Measurements from ENCODE around the gene PTPRA. TPM values are rescaled to one million over a fixed set of nuclear protein-coding genes. Genes with fewer than 3 reads are reported as not detected.
"Not testable (repeated sequence)": the region's sequence is repeated elsewhere in the genome, so short reads cannot be mapped to it uniquely, and the experiment has no call there.

Gene PTPRA
- total RNA-seq, 1 donor from 2014 or later = 23.5 TPM

- DNase-seq (ENCODE audit: low spot score) = no peak
These were observed 148.5 kb downstream of the PTPRA start for GRCh38 chr20:3021777-3022176.

GRCh38 chr20:3022559-3023490 is 149.5 kb downstream of the PTPRA start:
- intact Hi-C loops (cut with DNase I); DNase-seq (ENCODE audit: low spot score): not testable (repeated sequence)

More at GRCh38 chr20:3021777-3022176, 148.5 kb downstream of the PTPRA start:
- intact Hi-C loops (cut with DNase I) = no loop called here

- intact Hi-C loops (cut with DNase I) = no loop called here
- no peak for DNase-seq (ENCODE audit: low spot score)
These were observed 154.7 kb downstream of the PTPRA start for GRCh38 chr20:3027987-3028386.

GRCh38 chr20:3031524-3032147 is 158.4 kb downstream of the PTPRA start:
- DNase-seq (ENCODE audit: low spot score) = no peak
- intact Hi-C loops (cut with DNase I) = no loop called here

GRCh38 chr20:3032624-3033023 is 159.3 kb downstream of the PTPRA start:
- no peak for DNase-seq (ENCODE audit: low spot score)
- intact Hi-C loops (cut with DNase I) = no loop called here

GRCh38 chr20:3037654-3038053 is 164.4 kb downstream of the PTPRA start:
- no peak for DNase-seq (ENCODE audit: low spot score)
- intact Hi-C loops (cut with DNase I) = no loop called here

GRCh38 chr20:3038454-3038853 is 165.2 kb downstream of the PTPRA start:
- intact Hi-C loops (cut with DNase I) = no loop called here
- DNase-seq (ENCODE audit: low spot score) = no peak

GRCh38 chr20:3039426-3039825 is 166.1 kb downstream of the PTPRA start:
- intact Hi-C loops (cut with DNase I) = no loop called here
- no peak for DNase-seq (ENCODE audit: low spot score)

GRCh38 chr20:3040086-3040485 is 166.8 kb downstream of the PTPRA start:
- intact Hi-C loops (cut with DNase I) = no loop called here
- no peak for DNase-seq (ENCODE audit: low spot score)

GRCh38 chr20:3041854-3042409 is 168.7 kb downstream of the PTPRA start:
- intact Hi-C loops (cut with DNase I) = no loop called here
- DNase-seq (ENCODE audit: low spot score) = no peak

- intact Hi-C loops (cut with DNase I) = no loop called here
- no peak for DNase-seq (ENCODE audit: low spot score)
These were observed 169.3 kb downstream of the PTPRA start for GRCh38 chr20:3042625-3043024.

- intact Hi-C loops (cut with DNase I) = no loop called here
- DNase-seq (ENCODE audit: low spot score) = no peak
These were observed 170.0 kb downstream of the PTPRA start, which contains the start of gene GNRH2 for GRCh38 chr20:3043322-3043721. GNRH2 (plus strand) TSS chr20:3043622; CDS start chr20:3044415, 793 bp downstream.

- no peak for DNase-seq (ENCODE audit: low spot score)
- intact Hi-C loops (cut with DNase I) = no loop called here
These were observed 171.2 kb downstream of the PTPRA start for GRCh38 chr20:3044336-3044965.

GRCh38 chr20:3045042-3045815 is 171.9 kb downstream of the PTPRA start:
- intact Hi-C loops (cut with DNase I) = no loop called here
- peak; percentile 87 for DNase-seq (ENCODE audit: low spot score)

GRCh38 chr20:3045816-3046676 is 172.8 kb downstream of the PTPRA start, which contains the start of gene MRPS26:
MRPS26 (plus strand) TSS chr20:3046052; CDS start chr20:3046069, 17 bp downstream.
- intact Hi-C loops (cut with DNase I) = no loop called here
- DNase-seq (ENCODE audit: low spot score) = peak; percentile 96

- no peak for DNase-seq (ENCODE audit: low spot score)
These were observed 173.6 kb downstream of the PTPRA start for GRCh38 chr20:3046677-3047462.

More at GRCh38 chr20:3046677-3047462, 173.6 kb downstream of the PTPRA start:
- intact Hi-C loops (cut with DNase I) = no loop called here

All from cardiac septum (tissue), 1 donor.